HCT116 (cell line): ENCODE data around the gene CEP112. TPM values are rescaled to one million over a fixed set of nuclear protein-coding genes. Genes with fewer than 3 reads are reported as not detected.

ENCODE experiments used
- ATAC-seq: fragments of 200-7000 bp; cut with Tn5 transposase; 2 replicates; pipeline ENCODE4 v1.9.1; 2020; ENCODE audit warnings: mild to moderate bottlenecking, moderate library complexity
- BruUV-seq: library from RNA; stranded (reverse); fragments of 400-500 nt; replicated peaks from 2 replicates; lab custom pipeline; 2021; lab: Mats Ljungman, UMichigan
- CTCF ChIA-PET: fragments of 300-600 bp; sonication (Branson Sonifier 250); formaldehyde crosslinking; loops from one replicate; lab custom pipeline; 2021; ENCODE audit warnings: antibody characterized with exemption; lab: Charles Lee
- POLR2A ChIA-PET: fragments of 300-600, 350-600 bp; sonication (Branson Sonifier 250); formaldehyde crosslinking; loops from one replicate; lab custom pipeline; 2021; ENCODE audit warnings: antibody characterized with exemption; lab: Charles Lee
- RAD21 ChIA-PET, 2 experiments: fragments of 300-600 bp; sonication (Branson Sonifier 250); formaldehyde crosslinking; loops; one replicate each; lab custom pipeline; 2023; ENCODE audit warnings: low total read pairs in 2 of 2; ENCODE audit not compliant: uncharacterized antibody in 2 of 2, unreplicated experiment in 2 of 2, low non-redundant PET in 1 of 2; lab: Charles Lee
- DNase-seq: peaks from one replicate; pipeline ENCODE4 v3.0.0-alpha.2; 2010; ENCODE audit warnings: low read depth, low spot score
- H2AFZ ChIP-seq: fragments of 200-600 bp; shearing (Covaris generic), sonication (generic); 2 replicates; pipeline ENCODE4 v1.6.1; 2017; ENCODE audit warnings: low read depth, mixed run types, mixed read lengths, antibody characterized with exemption, low read length; ENCODE audit not compliant: poor library complexity, severe bottlenecking
- H3K27ac ChIP-seq: 2 replicates; pipeline ENCODE4 v1.5.1; 2012; ENCODE audit warnings: low read depth, low read length
- H3K27me3 ChIP-seq: fragments of 200-600 bp; sonication (generic); 2 replicates; pipeline ENCODE4 v1.6.1; 2016; ENCODE audit warnings: mixed run types, low read length, mixed read lengths; ENCODE audit not compliant: insufficient read depth
- H3K36me3 ChIP-seq, 2 experiments: fragments of 200-500 bp in 1 of 2; fragments of 200-600 bp in 1 of 2; sonication (Bioruptor generic) in 1 of 2; sonication (generic) in 1 of 2; 2 replicates each; pipeline versions ENCODE4 v1.5.1 to v1.6.1; 2014 to 2016; ENCODE audit warnings: low read length in 2 of 2, inconsistent platforms in 1 of 2, mixed read lengths in 1 of 2, mixed run types in 1 of 2; ENCODE audit not compliant: insufficient read depth in 2 of 2, control insufficient read depth in 1 of 2
- H3K4me1 ChIP-seq, 2 experiments: fragments of 200-600 bp in 1 of 2; sonication (generic) in 1 of 2; 2 replicates each; pipeline versions ENCODE4 v1.5.1 to v1.6.1; 2012 to 2017; ENCODE audit warnings: low read length in 2 of 2, inconsistent platforms in 1 of 2, mild to moderate bottlenecking in 1 of 2, mixed read lengths in 1 of 2, mixed run types in 1 of 2, moderate library complexity in 1 of 2; ENCODE audit not compliant: insufficient read depth in 2 of 2, control insufficient read depth in 1 of 2
- H3K4me2 ChIP-seq: fragments of 200-600 bp; sonication (generic); 2 replicates; pipeline ENCODE4 v1.6.1; 2017; ENCODE audit warnings: mixed run types, low read length, mixed read lengths
- H3K4me3 ChIP-seq, 2 experiments: fragments of 200-600 bp in 1 of 2; sonication (generic) in 1 of 2; replicated peaks in 1 of 2; 2 replicates each; pipeline ENCODE4 v1.5.1; 2011 to 2016; ENCODE audit warnings: low read length in 2 of 2, control low read depth in 1 of 2, low read depth in 1 of 2, mild to moderate bottlenecking in 1 of 2, mixed read lengths in 1 of 2, mixed run types in 1 of 2
- H3K79me2 ChIP-seq: fragments of 200-600 bp; sonication (generic); 2 replicates; pipeline ENCODE4 v1.6.1; 2017; ENCODE audit warnings: mild to moderate bottlenecking, mixed run types, low read length, moderate library complexity, mixed read lengths; ENCODE audit not compliant: insufficient read depth
- H3K9ac ChIP-seq: fragments of 200-600 bp; sonication (generic); 2 replicates; pipeline ENCODE4 v1.6.1; 2016; ENCODE audit warnings: low read length, mixed read lengths
- H3K9me2 ChIP-seq: fragments of 200-600 bp; sonication (generic), shearing (Covaris generic); 2 replicates; pipeline ENCODE4 v1.6.1; 2017; ENCODE audit warnings: mixed run types, mild to moderate bottlenecking, moderate library complexity; ENCODE audit not compliant: insufficient read depth
- H3K9me3 ChIP-seq, 2 experiments: fragments of 200-500 bp in 1 of 2; fragments of 200-600 bp in 1 of 2; sonication (Bioruptor generic) in 1 of 2; sonication (generic) in 1 of 2; 2 replicates each; pipeline ENCODE4 v1.6.1; 2014 to 2017; ENCODE audit warnings: low read length in 2 of 2, mixed read lengths in 2 of 2, inconsistent platforms in 1 of 2, low read depth in 1 of 2, mild to moderate bottlenecking in 1 of 2, mixed run types in 1 of 2, moderate library complexity in 1 of 2; ENCODE audit not compliant: control insufficient read depth in 1 of 2, insufficient read depth in 1 of 2
- H4K20me1 ChIP-seq: fragments of 200-600 bp; sonication (generic), shearing (Covaris generic); 2 replicates; pipeline ENCODE4 v1.6.1; 2017; ENCODE audit warnings: mixed run types, mild to moderate bottlenecking, moderate library complexity; ENCODE audit not compliant: insufficient read depth
- CTCF ChIP-seq, 3 experiments: fragments of 200-600 bp in 1 of 3; sonication (generic) in 1 of 3; IDR thresholded peaks in 2 of 3; conservative IDR thresholded peaks in 1 of 3; 2 replicates each; pipeline ENCODE4 v1.5.1; 2012 to 2017; ENCODE audit warnings: low read depth in 2 of 3, low read length in 2 of 3, antibody characterized with exemption in 1 of 3, borderline replicate concordance in 1 of 3, control low read depth in 1 of 3, mild to moderate bottlenecking in 1 of 3, mixed read lengths in 1 of 3, mixed run types in 1 of 3, moderate library complexity in 1 of 3; ENCODE audit not compliant: insufficient read depth in 1 of 3
- EZH2phosphoT487 ChIP-seq: fragments of 200-600 bp; IDR thresholded peaks from 2 replicates; pipeline ENCODE4 v1.6.1; 2018; ENCODE audit warnings: antibody characterized with exemption, borderline replicate concordance
- FOSL1 ChIP-seq: IDR thresholded peaks from 2 replicates; pipeline ENCODE4 v1.6.1; 2012; ENCODE audit warnings: low read depth
- POLR2AphosphoS5 ChIP-seq: IDR thresholded peaks from 2 replicates; pipeline ENCODE4 v1.6.1; 2011; ENCODE audit warnings: mild to moderate bottlenecking, low read depth, low read length, moderate library complexity
- SP1 ChIP-seq: IDR thresholded peaks from 2 replicates; pipeline ENCODE4 v1.6.1; 2012; ENCODE audit warnings: low read depth
- SRF ChIP-seq: IDR thresholded peaks from 2 replicates; pipeline ENCODE4 v1.6.1; 2012; ENCODE audit warnings: low read depth
- TCF7L2 ChIP-seq: IDR thresholded peaks from 2 replicates; pipeline ENCODE4 v1.7.0; 2011; ENCODE audit warnings: borderline replicate concordance, inconsistent platforms; ENCODE audit not compliant: insufficient read depth, insufficient read length; ENCODE audit errors: extremely low read depth
- YY1 ChIP-seq: IDR thresholded peaks from 2 replicates; pipeline ENCODE4 v1.6.1; 2011; ENCODE audit warnings: low read length, low read depth, moderate library complexity, mild to moderate bottlenecking; ENCODE audit not compliant: insufficient replicate concordance; ENCODE audit errors: extremely low read depth
- ZFX ChIP-seq: fragments of 450-650 bp; IDR thresholded peaks from 2 replicates; pipeline ENCODE4 v1.6.1; 2017
- intact Hi-C: fragments of 100-400 bp; cut with micrococcal nuclease; formaldehyde crosslinking; loops from 2 replicates; pipeline ENCODE4 v1.10.0; 2022
- total RNA-seq: library from RNA; stranded (reverse); gene quantifications from one replicate; pipeline ENCODE4 v1.2.1, GENCODE V29; 2021; ENCODE audit not compliant: unreplicated experiment
- TF ChIP-seq, protein P1 (sequence below): IDR thresholded peaks from 2 replicates; pipeline ENCODE4 v1.6.1; 2011; ENCODE audit warnings: mild to moderate bottlenecking, low read length, moderate library complexity; ENCODE audit not compliant: insufficient replicate concordance; ENCODE audit errors: extremely low read depth
- TF ChIP-seq, protein P2 (sequence below): IDR thresholded peaks from 2 replicates; pipeline ENCODE4 v1.6.1; 2012; ENCODE audit warnings: low read depth

Gene CEP112
- total RNA-seq, 1 experiment from 2014 or later, result 10.9 TPM

DNA sequence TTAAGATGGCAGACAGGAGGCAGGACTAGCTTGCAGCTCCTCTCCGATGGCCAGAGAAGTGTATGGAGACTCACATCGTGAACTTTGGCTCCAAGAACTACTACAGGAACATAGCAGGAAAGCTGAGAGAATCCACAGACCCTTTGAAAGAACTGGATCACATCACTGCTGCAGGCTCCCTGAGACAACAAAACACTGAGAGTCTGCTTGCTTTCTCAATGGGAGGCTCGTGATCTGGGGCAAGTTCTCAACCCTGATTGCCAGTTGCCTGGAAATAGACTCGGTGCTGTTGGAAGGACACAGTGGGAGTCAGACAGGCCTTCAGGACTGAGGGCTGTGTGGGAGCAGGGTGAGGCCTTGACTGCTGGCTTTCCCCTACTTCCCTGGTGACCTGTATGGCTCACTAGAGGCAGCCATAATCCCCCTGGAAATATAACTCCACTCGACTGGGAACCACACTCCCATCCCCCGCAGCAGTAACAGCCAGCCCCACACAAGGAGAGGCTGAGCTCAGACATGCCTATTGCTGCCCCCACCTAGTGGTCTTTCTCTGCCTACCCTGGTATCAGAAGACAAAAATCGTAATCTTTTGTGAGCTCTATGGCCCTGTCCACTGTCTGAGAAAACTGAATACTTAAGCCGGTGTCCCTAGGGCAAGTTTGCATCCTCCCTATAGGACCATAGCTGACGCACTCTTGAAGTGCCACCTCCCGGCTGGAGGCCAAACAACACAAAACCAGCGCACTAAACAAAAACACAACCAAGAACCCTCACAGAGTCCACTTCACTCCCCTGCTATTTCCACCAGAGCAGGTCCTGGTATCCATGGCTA lies 238.4 kb downstream of the CEP112 start:
- H3K79me2 ChIP-seq, result no peaks in the 10 kb centered on the region
- H4K20me1 ChIP-seq, result no peaks in the 10 kb centered on the region
- no peak overlapping the region for H3K4me3 ChIP-seq
- H3K9ac ChIP-seq, result no peak overlapping the region
- no peaks in the 10 kb centered on the region for H3K4me1 ChIP-seq
- H3K27ac ChIP-seq, result no peak overlapping the region
- no peaks in the 10 kb centered on the region for H3K36me3 ChIP-seq
- H3K27me3 ChIP-seq, result no peaks in the 10 kb centered on the region
- ATAC-seq, result 0 out of 2 replicates have a peak, but pooled peaks have one; percentile 25
- DNase-seq, result no peak
- intact Hi-C loops, result no loop called here
- no TSS peak for BruUV-seq
- TF ChIP-seq POLR2AphosphoS5 (no peak), CTCF (IDR thresholded peaks at IDR 0.05 in 2 of 3, conservative IDR thresholded peaks at IDR 0.05 in 1 of 3; ENCODE audit: borderline replicate concordance in 1 of 3, insufficient read depth in 1 of 3, low read depth in 2 of 3, low read length in 2 of 3) (no peak), SRF (no peak)
- H3K9me2 ChIP-seq, result no peaks in the 10 kb centered on the region
- no peak overlapping the region for H3K4me2 ChIP-seq
- RAD21 ChIA-PET, result no interaction called here
- POLR2A ChIA-PET, result no interaction called here
- H2AFZ ChIP-seq, result no peak overlapping the region
- H3K9me3 ChIP-seq, result peaks cover 0 to 3% of the 10 kb centered on the region in 2 experiments; a peak in 1 of 4 replicates
- CTCF ChIA-PET, result no interaction called here

DNA sequence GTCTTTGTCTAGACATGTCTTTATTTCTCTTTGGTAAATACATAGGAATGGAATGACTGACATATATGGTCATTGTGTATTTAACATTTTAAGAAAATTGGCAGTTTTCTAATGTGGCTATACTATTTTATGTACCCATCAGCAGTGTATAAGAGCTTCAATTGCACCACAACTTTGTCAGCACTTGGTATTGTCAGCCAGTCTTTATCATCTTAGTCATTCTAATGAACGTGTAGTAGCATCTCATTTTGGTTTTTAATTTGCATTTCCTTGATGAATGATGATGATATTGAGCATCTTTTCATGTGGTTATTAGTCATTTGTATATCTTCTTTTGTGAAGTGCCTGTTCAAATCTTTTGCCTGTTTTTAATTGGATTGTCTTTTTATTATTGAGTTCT lies 239.3 kb downstream of the CEP112 start:
- ChIA-PET CTCF (no interaction called here), POLR2A (no interaction called here), RAD21 (no interaction called here)
- no peak overlapping the region for H3K27ac ChIP-seq
- DNase-seq, result no peak
- no peaks in the 10 kb centered on the region for H4K20me1 ChIP-seq
- H3K79me2 ChIP-seq, result no peaks in the 10 kb centered on the region
- ATAC-seq, result no peak
- no peak overlapping the region for H2AFZ ChIP-seq
- H3K9me3 ChIP-seq, result no peaks in the 10 kb centered on the region
- H3K9me2 ChIP-seq, result no peaks in the 10 kb centered on the region
- H3K4me3 ChIP-seq, result no peak overlapping the region
- no peaks in the 10 kb centered on the region for H3K36me3 ChIP-seq
- no peaks in the 10 kb centered on the region for H3K4me1 ChIP-seq
- H3K27me3 ChIP-seq, result no peaks in the 10 kb centered on the region
- H3K4me2 ChIP-seq, result no peak overlapping the region
- intact Hi-C loops, result no loop called here
- H3K9ac ChIP-seq, result no peak overlapping the region
- no TSS peak for BruUV-seq
- TF ChIP-seq, protein P1, sequence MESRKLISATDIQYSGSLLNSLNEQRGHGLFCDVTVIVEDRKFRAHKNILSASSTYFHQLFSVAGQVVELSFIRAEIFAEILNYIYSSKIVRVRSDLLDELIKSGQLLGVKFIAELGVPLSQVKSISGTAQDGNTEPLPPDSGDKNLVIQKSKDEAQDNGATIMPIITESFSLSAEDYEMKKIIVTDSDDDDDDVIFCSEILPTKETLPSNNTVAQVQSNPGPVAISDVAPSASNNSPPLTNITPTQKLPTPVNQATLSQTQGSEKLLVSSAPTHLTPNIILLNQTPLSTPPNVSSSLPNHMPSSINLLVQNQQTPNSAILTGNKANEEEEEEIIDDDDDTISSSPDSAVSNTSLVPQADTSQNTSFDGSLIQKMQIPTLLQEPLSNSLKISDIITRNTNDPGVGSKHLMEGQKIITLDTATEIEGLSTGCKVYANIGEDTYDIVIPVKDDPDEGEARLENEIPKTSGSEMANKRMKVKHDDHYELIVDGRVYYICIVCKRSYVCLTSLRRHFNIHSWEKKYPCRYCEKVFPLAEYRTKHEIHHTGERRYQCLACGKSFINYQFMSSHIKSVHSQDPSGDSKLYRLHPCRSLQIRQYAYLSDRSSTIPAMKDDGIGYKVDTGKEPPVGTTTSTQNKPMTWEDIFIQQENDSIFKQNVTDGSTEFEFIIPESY, result no peak
- TF ChIP-seq SP1, result no peak
- no peak for TF ChIP-seq ZFX
- no peak for TF ChIP-seq FOSL1
- TF ChIP-seq, protein P2, sequence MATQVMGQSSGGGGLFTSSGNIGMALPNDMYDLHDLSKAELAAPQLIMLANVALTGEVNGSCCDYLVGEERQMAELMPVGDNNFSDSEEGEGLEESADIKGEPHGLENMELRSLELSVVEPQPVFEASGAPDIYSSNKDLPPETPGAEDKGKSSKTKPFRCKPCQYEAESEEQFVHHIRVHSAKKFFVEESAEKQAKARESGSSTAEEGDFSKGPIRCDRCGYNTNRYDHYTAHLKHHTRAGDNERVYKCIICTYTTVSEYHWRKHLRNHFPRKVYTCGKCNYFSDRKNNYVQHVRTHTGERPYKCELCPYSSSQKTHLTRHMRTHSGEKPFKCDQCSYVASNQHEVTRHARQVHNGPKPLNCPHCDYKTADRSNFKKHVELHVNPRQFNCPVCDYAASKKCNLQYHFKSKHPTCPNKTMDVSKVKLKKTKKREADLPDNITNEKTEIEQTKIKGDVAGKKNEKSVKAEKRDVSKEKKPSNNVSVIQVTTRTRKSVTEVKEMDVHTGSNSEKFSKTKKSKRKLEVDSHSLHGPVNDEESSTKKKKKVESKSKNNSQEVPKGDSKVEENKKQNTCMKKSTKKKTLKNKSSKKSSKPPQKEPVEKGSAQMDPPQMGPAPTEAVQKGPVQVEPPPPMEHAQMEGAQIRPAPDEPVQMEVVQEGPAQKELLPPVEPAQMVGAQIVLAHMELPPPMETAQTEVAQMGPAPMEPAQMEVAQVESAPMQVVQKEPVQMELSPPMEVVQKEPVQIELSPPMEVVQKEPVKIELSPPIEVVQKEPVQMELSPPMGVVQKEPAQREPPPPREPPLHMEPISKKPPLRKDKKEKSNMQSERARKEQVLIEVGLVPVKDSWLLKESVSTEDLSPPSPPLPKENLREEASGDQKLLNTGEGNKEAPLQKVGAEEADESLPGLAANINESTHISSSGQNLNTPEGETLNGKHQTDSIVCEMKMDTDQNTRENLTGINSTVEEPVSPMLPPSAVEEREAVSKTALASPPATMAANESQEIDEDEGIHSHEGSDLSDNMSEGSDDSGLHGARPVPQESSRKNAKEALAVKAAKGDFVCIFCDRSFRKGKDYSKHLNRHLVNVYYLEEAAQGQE, result no peak
- TF ChIP-seq EZH2phosphoT487, result no peak
- TF ChIP-seq YY1, result no peak
- no peak for TF ChIP-seq TCF7L2
